Measurements from ENCODE around the gene EPS15. TPM values are rescaled to one million over a fixed set of nuclear protein-coding genes. Genes with fewer than 3 reads are reported as not detected.

The EPS15 gene
- total RNA-seq, 4 donors from 2014 or later = 49.8 to 84.3 (median 62.5) TPM

DNA sequence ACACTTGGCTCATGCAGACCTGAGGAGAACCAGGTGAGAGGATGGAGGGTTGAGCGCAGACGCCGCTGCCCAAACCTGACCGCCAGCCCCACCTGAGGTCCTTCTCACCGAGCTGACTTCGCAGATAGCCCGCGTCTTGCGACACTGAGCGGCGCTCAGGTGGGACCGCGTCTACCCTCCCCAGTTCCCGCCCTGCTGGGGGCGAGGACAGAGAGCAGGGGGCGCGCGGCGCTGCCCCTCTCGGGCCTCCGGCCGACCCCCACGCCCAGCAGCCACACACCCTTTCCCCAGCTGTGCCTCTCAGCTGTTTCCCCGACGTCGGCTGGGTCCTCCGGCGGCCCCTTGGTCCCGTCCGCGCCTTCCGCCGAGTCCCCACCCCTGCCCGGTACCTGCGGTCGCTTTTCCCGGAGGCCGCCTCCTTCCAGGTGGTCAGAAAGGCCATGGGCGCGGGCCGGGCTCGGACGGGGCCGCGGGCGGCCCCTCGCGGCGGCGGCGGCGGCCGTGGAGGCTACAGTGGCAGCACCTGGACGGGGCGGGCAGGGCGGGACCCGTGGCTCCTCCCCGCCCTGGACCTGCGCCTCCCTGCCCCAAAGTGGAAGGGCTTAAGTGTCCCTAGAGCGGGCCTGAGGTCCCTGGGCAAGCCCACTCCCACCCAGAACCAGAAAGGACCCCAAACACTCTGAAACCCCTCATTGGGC is 174.3 kb downstream of the EPS15 start:
- H3K27ac ChIP-seq (replicated peaks in 1 of 4) = no peak overlapping the region
- no peak for TF ChIP-seq CTCF (IDR thresholded peaks at IDR 0.05)
- no peak for TF ChIP-seq POLR2AphosphoS5 (IDR thresholded peaks at IDR 0.05)
- TF ChIP-seq EP300 (IDR thresholded peaks at IDR 0.05) = no peak
- TF ChIP-seq POLR2A (IDR thresholded peaks at IDR 0.05; ENCODE audit: low read depth) = no peak
- H3K36me3 ChIP-seq = no peaks in the 10 kb centered on the region
- WGBS = under 1% methylated on average over 42 of the region's 60 CpGs
- intact Hi-C loops (cut with DNase I) = no loop called here
- peaks cover 5 to 13% (median 11%) of the 10 kb centered on the region in 4 donors for H3K4me1 ChIP-seq
- peaks cover 6 to 52% (median 14%) of the 10 kb centered on the region in 4 donors for H3K27me3 ChIP-seq
- H3K9me3 ChIP-seq = no peaks in the 10 kb centered on the region
- peak overlapping the region in 3 of 4 donors; percentile 7 to 36 (median 22) for H3K4me3 ChIP-seq
- DNase-seq (ENCODE audit: extremely low spot score) = no peak

DNA sequence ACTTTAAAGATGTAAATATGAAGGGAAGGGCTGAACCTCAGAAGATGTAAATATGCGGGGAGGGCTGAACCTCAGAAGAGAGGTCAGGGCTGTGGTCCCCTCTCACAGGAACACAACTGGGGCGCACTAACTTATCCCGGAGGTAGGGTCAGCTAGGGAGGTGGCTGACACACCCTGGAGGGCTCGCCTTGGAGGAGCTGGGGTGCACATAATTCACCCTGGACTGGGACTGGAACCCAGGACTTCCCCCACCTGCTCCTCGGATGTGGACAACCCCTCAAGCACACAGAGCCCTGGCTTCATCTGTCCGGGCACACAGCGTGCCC is 174.8 kb downstream of the EPS15 start:
- Histone ChIP-seq H3K36me3 (no peaks in the 10 kb centered on the region), H3K9me3 (no peaks in the 10 kb centered on the region), H3K27me3 (peaks cover 6 to 52% (median 14%) of the 10 kb centered on the region in 4 donors), H3K27ac (replicated peaks in 1 of 4) (no peak overlapping the region), H3K4me3 (no peak overlapping the region), H3K4me1 (peaks cover 5 to 13% (median 11%) of the 10 kb centered on the region in 4 donors)
- WGBS = 77% methylated on average over 4 of the region's 7 CpGs
- intact Hi-C loops (cut with DNase I) = no loop called here
- DNase-seq (ENCODE audit: extremely low spot score) = no peak
- no peak for TF ChIP-seq CTCF (IDR thresholded peaks at IDR 0.05)
- TF ChIP-seq EP300 (IDR thresholded peaks at IDR 0.05) = no peak
- TF ChIP-seq POLR2A (IDR thresholded peaks at IDR 0.05; ENCODE audit: low read depth) = no peak
- no peak for TF ChIP-seq POLR2AphosphoS5 (IDR thresholded peaks at IDR 0.05)

DNA sequence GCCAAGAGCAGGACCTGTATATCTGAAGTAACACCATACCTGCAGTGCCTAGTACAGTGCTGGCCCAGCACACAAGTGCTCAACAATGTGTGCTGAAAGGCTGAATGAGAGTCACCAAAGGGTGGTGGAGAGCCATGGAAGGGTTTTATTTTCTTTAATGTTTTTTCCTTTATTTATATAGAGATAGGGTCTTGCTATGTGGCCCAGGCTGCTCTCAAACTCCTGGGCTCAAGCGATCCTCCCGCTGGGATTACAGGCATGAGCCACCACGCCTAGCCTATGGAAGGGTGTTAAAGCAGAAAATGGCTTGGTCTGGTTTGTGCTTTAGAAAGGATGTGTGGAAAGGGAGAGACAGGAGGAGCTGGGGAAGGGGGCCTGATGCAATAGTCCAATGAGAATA is 175.4 kb downstream of the EPS15 start:
- no peak for DNase-seq (ENCODE audit: extremely low spot score)
- Histone ChIP-seq H3K27ac (replicated peaks in 1 of 4) (no peak overlapping the region), H3K9me3 (no peaks in the 10 kb centered on the region), H3K36me3 (no peaks in the 10 kb centered on the region), H3K27me3 (peaks cover 6 to 52% (median 14%) of the 10 kb centered on the region in 4 donors), H3K4me1 (peaks cover 5 to 13% (median 11%) of the 10 kb centered on the region in 4 donors), H3K4me3 (no peak overlapping the region)
- intact Hi-C loops (cut with DNase I) = no loop called here
- 92% methylated on average over 3 of the region's 3 CpGs for WGBS
- TF ChIP-seq CTCF (IDR thresholded peaks at IDR 0.05) (no peak), POLR2A (IDR thresholded peaks at IDR 0.05; ENCODE audit: low read depth) (no peak), EP300 (IDR thresholded peaks at IDR 0.05) (no peak), POLR2AphosphoS5 (IDR thresholded peaks at IDR 0.05) (no peak)

DNA sequence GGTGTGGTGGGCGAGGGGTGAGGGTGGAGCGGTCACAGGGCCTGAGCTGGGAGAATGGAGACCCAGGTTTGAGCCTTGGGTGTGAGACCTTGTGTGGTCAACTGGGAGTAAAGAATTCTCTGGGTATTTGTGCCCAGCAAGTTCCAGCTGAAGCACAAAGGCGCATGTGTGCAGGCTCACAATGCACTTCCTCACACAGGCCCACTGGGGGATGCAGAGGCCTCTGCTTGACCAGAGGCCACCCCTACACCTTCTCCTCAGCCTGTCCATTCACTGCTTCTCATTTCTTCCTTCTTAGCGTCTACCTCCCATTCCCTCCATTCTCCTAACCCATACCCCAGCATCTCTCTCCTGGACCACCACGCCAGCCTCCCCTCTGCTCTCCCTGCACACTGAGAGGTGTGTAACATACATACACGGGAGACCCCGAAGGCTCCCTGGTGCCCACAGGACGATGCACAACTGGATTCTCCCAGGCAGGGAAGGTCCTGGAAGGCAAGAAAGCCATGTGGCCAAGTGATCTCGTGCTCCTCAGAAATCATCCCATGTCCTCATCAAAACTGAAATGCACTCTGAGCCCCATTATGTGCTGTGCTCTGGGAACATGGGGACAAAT is 176.4 kb downstream of the EPS15 start:
- TF ChIP-seq POLR2A (IDR thresholded peaks at IDR 0.05; ENCODE audit: low read depth) (no peak), CTCF (IDR thresholded peaks at IDR 0.05) (no peak), EP300 (IDR thresholded peaks at IDR 0.05) (no peak), POLR2AphosphoS5 (IDR thresholded peaks at IDR 0.05) (no peak)
- no peaks in the 10 kb centered on the region for H3K9me3 ChIP-seq
- H3K27ac ChIP-seq (replicated peaks in 1 of 4) = no peak overlapping the region
- intact Hi-C loops (cut with DNase I) = no loop called here
- H3K4me3 ChIP-seq = no peak overlapping the region
- H3K4me1 ChIP-seq = peaks cover 5 to 13% (median 11%) of the 10 kb centered on the region in 4 donors
- no peak for DNase-seq (ENCODE audit: extremely low spot score)
- peaks cover 6 to 52% (median 14%) of the 10 kb centered on the region in 4 donors for H3K27me3 ChIP-seq
- 90% methylated on average over 8 of the region's 9 CpGs for WGBS
- H3K36me3 ChIP-seq = no peaks in the 10 kb centered on the region
